ENCODE results near the gene HSD17B12. TPM values are rescaled to one million over a fixed set of nuclear protein-coding genes. Genes with fewer than 3 reads are reported as not detected.

The HSD17B12 gene
- total RNA-seq, 1 donor from 2014 or later, result 84.9 TPM

DNA sequence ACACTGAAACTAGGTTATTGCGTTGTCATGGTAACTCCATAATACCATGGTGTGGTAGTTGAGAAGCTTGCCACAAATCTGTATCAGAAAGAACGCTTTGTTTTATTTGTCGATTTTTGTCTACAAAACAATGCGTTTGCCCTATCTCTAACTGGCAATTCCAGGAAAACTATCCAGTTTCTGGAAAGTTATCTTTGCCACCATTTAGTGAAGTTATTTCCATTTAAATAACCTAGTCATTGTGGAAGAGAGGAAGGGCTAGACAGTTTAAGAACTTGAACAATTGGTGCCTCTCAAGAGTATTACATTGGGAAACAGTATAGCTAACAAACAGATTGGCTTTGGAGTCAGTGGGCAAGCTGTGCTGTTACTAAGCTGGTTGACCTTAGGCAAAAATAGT lies 7.9 kb downstream of the HSD17B12 start:
- Mint-ChIP-seq H3K9me3 (ENCODE audit: low read depth) (no peaks in the 10 kb centered on the region), H3K4me3 (ENCODE audit: low read depth) (no peak overlapping the region), H3K27ac (no peak overlapping the region), H3K36me3 (ENCODE audit: insufficient read depth) (peaks cover 25% of the 10 kb centered on the region), H3K27me3 (no peaks in the 10 kb centered on the region), H3K4me1 (ENCODE audit: low read depth) (peaks cover 15% of the 10 kb centered on the region)
- TF ChIP-seq CTCF (IDR thresholded peaks at IDR 0.05; ENCODE audit: unreplicated experiment), result no peak
- no peak for DNase-seq (ENCODE audit: low spot score, unreplicated experiment)

GRCh38 chr11:43689167-43689566 lies 8.6 kb downstream of the HSD17B12 start:
- H3K9me3 Mint-ChIP-seq (ENCODE audit: low read depth), result no peaks in the 10 kb centered on the region
- no peak overlapping the region for H3K27ac Mint-ChIP-seq
- DNase-seq (ENCODE audit: low spot score, unreplicated experiment), result no peak
- TF ChIP-seq CTCF (IDR thresholded peaks at IDR 0.05; ENCODE audit: unreplicated experiment), result no peak
- H3K36me3 Mint-ChIP-seq (ENCODE audit: insufficient read depth), result peaks cover 21% of the 10 kb centered on the region
- H3K27me3 Mint-ChIP-seq, result no peaks in the 10 kb centered on the region
- no peak overlapping the region for H3K4me3 Mint-ChIP-seq (ENCODE audit: low read depth)
- H3K4me1 Mint-ChIP-seq (ENCODE audit: low read depth), result peaks cover 12% of the 10 kb centered on the region

GRCh38 chr11:43690929-43691725 lies 10.6 kb downstream of the HSD17B12 start:
- Mint-ChIP-seq H3K4me1 (ENCODE audit: low read depth) (peaks cover 3% of the 10 kb centered on the region), H3K27me3 (no peaks in the 10 kb centered on the region), H3K4me3 (ENCODE audit: low read depth) (no peak overlapping the region), H3K27ac (no peak overlapping the region), H3K9me3 (ENCODE audit: low read depth) (no peaks in the 10 kb centered on the region), H3K36me3 (ENCODE audit: insufficient read depth) (peaks cover 13% of the 10 kb centered on the region)
- no peak for DNase-seq (ENCODE audit: low spot score, unreplicated experiment)
- TF ChIP-seq CTCF (IDR thresholded peaks at IDR 0.05; ENCODE audit: unreplicated experiment), result no peak

DNA sequence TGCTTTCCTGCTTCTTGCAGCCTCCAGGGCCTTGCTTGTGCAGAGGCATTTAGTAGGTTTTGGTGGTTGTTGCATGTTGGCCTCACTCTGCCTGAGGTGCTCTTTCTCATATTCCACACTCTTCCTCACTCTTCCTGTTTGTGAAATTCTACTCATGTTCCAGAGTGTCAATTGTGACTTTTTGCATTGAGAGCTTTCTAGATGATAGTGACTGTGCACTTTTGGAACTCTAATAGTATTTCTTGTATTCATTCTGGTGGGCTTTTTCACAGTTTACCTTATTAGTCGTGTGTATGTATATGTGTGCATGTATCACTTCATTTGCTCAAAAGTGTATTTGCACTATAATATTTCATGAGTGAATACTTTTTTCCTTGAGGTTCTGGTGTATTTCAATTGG lies 11.3 kb downstream of the HSD17B12 start:
- no peaks in the 10 kb centered on the region for H3K9me3 Mint-ChIP-seq (ENCODE audit: low read depth)
- H3K27ac Mint-ChIP-seq, result no peak overlapping the region
- no peak for TF ChIP-seq CTCF (IDR thresholded peaks at IDR 0.05; ENCODE audit: unreplicated experiment)
- no peak overlapping the region for H3K4me3 Mint-ChIP-seq (ENCODE audit: low read depth)
- peaks cover 15% of the 10 kb centered on the region for H3K36me3 Mint-ChIP-seq (ENCODE audit: insufficient read depth)
- peaks cover 2% of the 10 kb centered on the region for H3K4me1 Mint-ChIP-seq (ENCODE audit: low read depth)
- DNase-seq (ENCODE audit: low spot score, unreplicated experiment), result no peak
- H3K27me3 Mint-ChIP-seq, result no peaks in the 10 kb centered on the region

GRCh38 chr11:43693069-43693468 lies 12.5 kb downstream of the HSD17B12 start:
- no peak for TF ChIP-seq CTCF (IDR thresholded peaks at IDR 0.05; ENCODE audit: unreplicated experiment)
- Mint-ChIP-seq H3K36me3 (ENCODE audit: insufficient read depth) (peaks cover 19% of the 10 kb centered on the region), H3K4me1 (ENCODE audit: low read depth) (no peaks in the 10 kb centered on the region), H3K27me3 (no peaks in the 10 kb centered on the region), H3K4me3 (ENCODE audit: low read depth) (no peak overlapping the region), H3K9me3 (ENCODE audit: low read depth) (peaks cover 5% of the 10 kb centered on the region), H3K27ac (no peak overlapping the region)
- no peak for DNase-seq (ENCODE audit: low spot score, unreplicated experiment)

All from progenitor cell of endocrine pancreas (in vitro differentiated cells).